GM06990 (cell line): Measurements from ENCODE around the gene CGB5.
"Not testable (repeated sequence)": the region's sequence is repeated elsewhere in the genome, so short reads cannot be mapped to it uniquely, and the experiment has no call there.

Experiments
- DNase-seq: peaks from one replicate; pipeline ENCODE4 v3.0.0-alpha.2; 2011; ENCODE audit not compliant: insufficient read length; ENCODE audit errors: extremely low read depth
- H3K27me3 ChIP-seq: replicated peaks from 2 replicates; pipeline ENCODE4 v1.6.0; 2011; ENCODE audit warnings: low read length; ENCODE audit not compliant: control insufficient read depth, insufficient read depth
- H3K36me3 ChIP-seq: 2 replicates; pipeline ENCODE4 v1.5.1; 2011; ENCODE audit warnings: low read length; ENCODE audit not compliant: control insufficient read depth, insufficient read depth
- H3K4me3 ChIP-seq: replicated peaks from 2 replicates; pipeline ENCODE4 v1.5.1; 2011; ENCODE audit warnings: low read depth, mild to moderate bottlenecking, control low read depth, low read length
- TF ChIP-seq, protein P1 (sequence below): IDR thresholded peaks from 2 replicates; pipeline ENCODE4 v1.5.1; 2011; ENCODE audit warnings: low read length, control low read depth, mild to moderate bottlenecking, inconsistent platforms; ENCODE audit not compliant: insufficient read depth, poor library complexity, severe bottlenecking

The CGB5 gene

GRCh38 chr19:49019242-49019932 is 24.3 kb upstream of the CGB5 start:
- H3K36me3 ChIP-seq: peaks cover 9% of the 10 kb centered on the region
- peak; percentile 66 for DNase-seq
- peak overlapping the region; percentile 46 for H3K4me3 ChIP-seq
- H3K27me3 ChIP-seq: no peaks in the 10 kb centered on the region
- TF ChIP-seq, protein P1, sequence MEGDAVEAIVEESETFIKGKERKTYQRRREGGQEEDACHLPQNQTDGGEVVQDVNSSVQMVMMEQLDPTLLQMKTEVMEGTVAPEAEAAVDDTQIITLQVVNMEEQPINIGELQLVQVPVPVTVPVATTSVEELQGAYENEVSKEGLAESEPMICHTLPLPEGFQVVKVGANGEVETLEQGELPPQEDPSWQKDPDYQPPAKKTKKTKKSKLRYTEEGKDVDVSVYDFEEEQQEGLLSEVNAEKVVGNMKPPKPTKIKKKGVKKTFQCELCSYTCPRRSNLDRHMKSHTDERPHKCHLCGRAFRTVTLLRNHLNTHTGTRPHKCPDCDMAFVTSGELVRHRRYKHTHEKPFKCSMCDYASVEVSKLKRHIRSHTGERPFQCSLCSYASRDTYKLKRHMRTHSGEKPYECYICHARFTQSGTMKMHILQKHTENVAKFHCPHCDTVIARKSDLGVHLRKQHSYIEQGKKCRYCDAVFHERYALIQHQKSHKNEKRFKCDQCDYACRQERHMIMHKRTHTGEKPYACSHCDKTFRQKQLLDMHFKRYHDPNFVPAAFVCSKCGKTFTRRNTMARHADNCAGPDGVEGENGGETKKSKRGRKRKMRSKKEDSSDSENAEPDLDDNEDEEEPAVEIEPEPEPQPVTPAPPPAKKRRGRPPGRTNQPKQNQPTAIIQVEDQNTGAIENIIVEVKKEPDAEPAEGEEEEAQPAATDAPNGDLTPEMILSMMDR: peak; percentile 36

- Histone ChIP-seq H3K4me3 (no peak overlapping the region), H3K36me3 (peaks cover 7% of the 10 kb centered on the region), H3K27me3 (no peaks in the 10 kb centered on the region)
- no peak for DNase-seq
- TF ChIP-seq, protein P1: no peak
Measured at GRCh38 chr19:49020342-49020741, 23.3 kb upstream of the CGB5 start.

- DNase-seq: no peak
- H3K4me3 ChIP-seq: no peak overlapping the region
- TF ChIP-seq, protein P1: no peak
- peaks cover under 1% of the 10 kb centered on the region; the same call in 1 of the 2 replicates for H3K36me3 ChIP-seq
- no peaks in the 10 kb centered on the region for H3K27me3 ChIP-seq
Measured at GRCh38 chr19:49020931-49021895, 22.4 kb upstream of the CGB5 start.

DNA sequence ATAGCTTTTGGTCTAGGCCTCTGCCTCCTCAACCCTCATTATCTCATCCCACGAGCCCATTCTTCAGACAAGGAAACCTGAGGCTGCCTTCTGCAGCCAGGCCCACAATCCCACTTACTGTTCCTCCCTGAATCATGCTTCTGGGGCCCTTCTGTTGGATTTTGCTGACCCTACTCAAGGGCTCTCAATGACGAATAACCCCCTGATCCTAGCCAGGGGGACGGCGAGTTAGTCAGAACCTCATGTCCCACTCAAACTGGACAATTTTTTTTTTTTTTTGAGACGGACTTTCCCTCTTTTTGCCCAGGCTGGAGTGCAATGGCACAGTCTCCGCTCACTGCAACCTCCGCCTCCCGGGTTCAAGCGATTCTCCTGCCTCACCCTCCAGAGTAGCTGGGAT is 21.5 kb upstream of the CGB5 start:
- TF ChIP-seq, protein P1: no peak
- Histone ChIP-seq H3K4me3 (no peak overlapping the region), H3K27me3 (no peaks in the 10 kb centered on the region), H3K36me3 (no peaks in the 10 kb centered on the region)
- no peak for DNase-seq

DNA sequence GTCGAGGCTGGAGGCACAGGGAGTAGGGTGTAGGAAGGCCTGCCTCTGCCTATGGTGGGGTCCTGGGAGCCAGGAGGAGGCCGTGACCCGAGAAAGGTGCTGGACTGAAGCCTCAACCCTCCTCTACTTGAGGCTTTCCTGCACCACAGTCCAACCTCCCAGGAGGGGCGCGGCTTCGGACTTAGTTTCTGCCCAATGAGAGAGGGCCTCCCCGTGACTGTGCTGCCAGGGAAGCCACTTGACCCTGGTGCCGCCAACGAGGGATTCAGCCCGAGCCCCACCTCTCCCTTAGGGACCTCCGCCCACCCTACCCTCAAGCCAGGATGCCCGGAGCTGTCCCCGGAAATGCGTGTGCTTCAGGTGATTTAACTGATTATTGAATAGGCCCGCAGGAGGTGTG is 19.4 kb upstream of the CGB5 start, which contains the start of gene CGB3:
Gene CGB3, minus strand, starts transcription at position 101 of the 400 bp plus-strand sequence. CDS start 362 bp downstream, outside the sequence.
- not testable (repeated sequence) for H3K36me3 ChIP-seq, H3K4me3 ChIP-seq, DNase-seq, H3K27me3 ChIP-seq

DNA sequence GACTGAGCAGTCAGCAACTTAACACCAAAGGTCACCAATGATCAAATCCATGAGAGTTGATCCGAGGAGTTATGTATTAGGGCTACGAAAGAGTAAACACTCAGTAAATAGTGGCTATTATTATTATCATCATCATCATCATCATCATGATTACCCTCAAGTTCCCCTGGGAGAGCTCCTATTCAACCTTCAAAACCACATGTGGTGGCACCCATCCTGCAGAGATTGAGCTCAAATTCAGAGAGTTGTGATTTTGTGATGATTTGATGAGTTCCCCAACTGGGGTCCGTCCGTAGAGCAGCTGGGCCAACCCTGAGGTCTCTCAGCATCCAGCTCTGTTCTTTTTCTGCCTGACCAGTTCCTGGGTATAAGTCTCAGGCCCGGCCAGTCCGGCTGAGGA is 18.6 kb upstream of the CGB5 start:
- H3K27me3 ChIP-seq, H3K36me3 ChIP-seq, DNase-seq, H3K4me3 ChIP-seq: not testable (repeated sequence)

- not testable (repeated sequence) for H3K36me3 ChIP-seq, H3K4me3 ChIP-seq, DNase-seq, H3K27me3 ChIP-seq
Measured at GRCh38 chr19:49025599-49025998, 18.0 kb upstream of the CGB5 start.

DNA sequence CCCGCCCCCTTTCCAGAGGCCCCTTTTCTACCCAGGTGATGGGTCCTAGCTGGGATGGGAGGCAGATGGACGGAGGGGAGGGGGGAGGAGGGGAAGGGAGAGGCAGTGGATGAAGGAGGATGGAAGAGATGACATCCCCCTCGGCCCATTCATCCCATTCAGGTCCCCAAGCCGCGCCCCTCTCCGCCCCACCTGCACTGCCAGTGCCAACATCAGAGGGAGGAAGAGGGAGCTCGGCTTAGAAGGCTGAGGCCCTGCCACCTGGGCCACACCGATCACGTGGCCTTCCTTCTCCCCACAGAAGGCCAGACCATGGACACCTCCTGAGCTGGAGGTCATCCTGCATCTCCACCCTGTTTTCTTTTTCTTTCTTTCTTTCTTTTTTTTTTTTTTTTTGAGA is 15.0 kb upstream of the CGB5 start:
- H3K36me3 ChIP-seq, H3K4me3 ChIP-seq, H3K27me3 ChIP-seq, DNase-seq: not testable (repeated sequence)

- not testable (repeated sequence) for DNase-seq, H3K27me3 ChIP-seq, H3K36me3 ChIP-seq, H3K4me3 ChIP-seq
Measured at GRCh38 chr19:49029749-49030148, 13.9 kb upstream of the CGB5 start.
